GM21360 (cell line): ENCODE data around the gene PTGFRN.

Experiments
- ATAC-seq: cut with Tn5 transposase; IDR thresholded peaks from one replicate; pipeline ENCODE4 v1.9.1; 2021; ENCODE audit warnings: mild to moderate bottlenecking, moderate library complexity; ENCODE audit not compliant: unreplicated experiment

PTGFRN gene

DNA sequence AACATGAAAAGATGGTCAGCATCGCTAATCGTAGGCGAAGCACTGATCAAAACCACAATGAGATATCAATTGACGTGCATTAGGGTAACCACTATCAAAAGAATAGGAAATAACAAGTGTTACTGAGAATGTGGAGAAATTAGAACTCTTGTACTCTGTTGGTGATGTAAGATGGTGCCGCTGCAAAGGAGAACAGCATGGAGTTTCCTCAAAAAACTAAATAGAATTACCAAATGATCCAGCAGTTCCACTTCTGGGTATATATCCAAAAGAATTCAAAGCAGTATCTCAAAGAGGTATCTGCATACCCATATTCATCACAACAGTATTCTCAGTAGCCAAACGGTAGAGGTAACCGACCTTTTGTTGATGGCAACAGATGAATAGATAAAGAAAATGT is 83.6 kb downstream of the PTGFRN start:
- no peak for ATAC-seq

GRCh38 chr1:116994411-116994810 is 84.7 kb downstream of the PTGFRN start:
- ATAC-seq: no peak

DNA sequence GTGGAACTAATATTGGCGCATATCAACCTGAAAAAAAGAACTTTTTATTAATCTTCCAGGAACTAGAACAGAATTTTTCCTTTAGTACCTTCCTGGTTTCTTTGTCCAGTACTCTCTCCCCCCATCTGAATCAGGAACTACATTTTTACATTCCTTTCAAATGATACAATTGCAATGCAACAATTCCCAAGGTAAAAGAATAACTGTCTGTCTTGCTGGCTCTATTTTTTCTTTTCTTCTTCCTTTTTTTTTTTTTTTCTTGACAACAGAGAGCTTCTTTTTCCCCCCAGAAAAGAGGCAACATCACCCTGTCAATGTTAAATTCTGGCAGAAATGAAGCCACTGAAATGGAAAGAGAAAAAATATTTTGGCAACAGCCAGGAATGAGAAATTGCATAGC is 87.3 kb downstream of the PTGFRN start:
- ATAC-seq: no peak

DNA sequence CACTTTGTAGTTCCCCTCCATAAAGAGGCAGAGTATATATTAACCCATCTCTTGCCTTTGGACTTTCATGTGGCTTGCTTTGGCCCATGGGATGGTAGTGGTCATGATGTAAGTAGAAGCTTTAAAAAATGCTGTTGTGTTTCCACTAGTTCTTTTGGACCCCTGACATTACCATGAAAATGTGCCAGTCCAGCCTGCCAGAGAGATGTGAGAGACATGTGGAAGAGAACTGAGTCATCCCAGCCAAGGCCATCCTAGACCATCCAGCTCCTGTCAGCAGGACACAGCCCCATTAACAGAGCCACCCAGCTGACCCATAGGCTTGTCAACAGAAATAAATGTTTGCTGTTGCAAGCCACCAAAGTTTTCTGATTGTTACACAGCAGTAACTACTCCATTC is 87.9 kb downstream of the PTGFRN start:
- no peak for ATAC-seq

- no peak for ATAC-seq
Measured at GRCh38 chr1:116999596-116999995, 89.9 kb downstream of the PTGFRN start.

DNA sequence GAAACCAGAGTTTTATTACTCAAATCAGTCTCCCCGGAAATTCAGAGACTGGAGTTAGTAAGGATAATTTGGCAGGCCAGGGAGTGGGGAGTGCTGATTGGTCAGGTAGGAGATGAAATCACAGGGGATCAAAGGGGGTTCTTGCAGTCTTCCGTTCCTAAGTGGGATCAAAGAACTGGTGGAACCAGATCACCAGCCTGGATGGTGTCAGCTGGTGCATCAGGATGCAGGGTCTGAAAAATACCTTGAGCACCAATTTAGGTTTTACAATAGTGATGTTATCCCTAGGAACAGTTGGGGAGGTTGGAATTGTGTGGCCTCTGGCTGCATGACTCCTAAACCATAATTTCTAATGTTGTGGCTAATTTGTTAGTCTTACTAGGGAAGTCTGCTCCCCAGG is 90.4 kb downstream of the PTGFRN start:
- ATAC-seq: no peak

DNA sequence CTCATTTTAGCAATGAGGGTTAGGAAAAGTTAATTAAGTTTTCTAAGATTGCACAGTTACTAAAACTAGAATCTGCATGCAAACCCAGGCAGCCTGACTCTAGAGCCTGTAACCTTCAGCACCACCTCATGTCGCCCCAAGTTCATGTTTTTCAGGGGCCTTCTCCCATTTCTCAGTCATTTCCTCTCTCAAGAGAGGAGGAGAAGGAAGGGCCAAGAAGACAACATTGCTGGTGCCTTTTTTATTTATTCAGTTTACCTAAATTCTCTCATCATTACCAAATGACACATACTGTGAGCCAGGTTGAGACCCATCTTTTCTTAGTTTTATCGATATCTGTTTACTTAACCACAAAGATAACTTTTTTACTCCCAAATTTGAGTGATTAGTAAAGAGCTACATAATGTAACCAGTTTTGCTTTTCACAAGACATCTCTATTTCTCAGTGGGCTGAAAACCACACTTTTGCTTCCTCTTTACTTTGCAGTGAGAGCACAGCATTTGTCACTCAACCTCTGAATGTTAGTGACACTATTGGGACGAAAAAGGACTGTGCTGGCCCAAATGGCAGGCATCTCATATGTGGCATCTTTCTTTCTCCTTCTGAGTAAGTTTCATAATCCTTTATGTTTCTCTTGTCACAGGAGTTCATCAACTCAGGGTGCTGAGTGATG is 91.7 kb downstream of the PTGFRN start, which contains the start of gene CD101:
Gene CD101, plus strand, starts transcription at position 507 of the 674 bp plus-strand sequence. Its CDS starts 58 bp downstream, at position 565.
- peak; percentile 85 for ATAC-seq

DNA sequence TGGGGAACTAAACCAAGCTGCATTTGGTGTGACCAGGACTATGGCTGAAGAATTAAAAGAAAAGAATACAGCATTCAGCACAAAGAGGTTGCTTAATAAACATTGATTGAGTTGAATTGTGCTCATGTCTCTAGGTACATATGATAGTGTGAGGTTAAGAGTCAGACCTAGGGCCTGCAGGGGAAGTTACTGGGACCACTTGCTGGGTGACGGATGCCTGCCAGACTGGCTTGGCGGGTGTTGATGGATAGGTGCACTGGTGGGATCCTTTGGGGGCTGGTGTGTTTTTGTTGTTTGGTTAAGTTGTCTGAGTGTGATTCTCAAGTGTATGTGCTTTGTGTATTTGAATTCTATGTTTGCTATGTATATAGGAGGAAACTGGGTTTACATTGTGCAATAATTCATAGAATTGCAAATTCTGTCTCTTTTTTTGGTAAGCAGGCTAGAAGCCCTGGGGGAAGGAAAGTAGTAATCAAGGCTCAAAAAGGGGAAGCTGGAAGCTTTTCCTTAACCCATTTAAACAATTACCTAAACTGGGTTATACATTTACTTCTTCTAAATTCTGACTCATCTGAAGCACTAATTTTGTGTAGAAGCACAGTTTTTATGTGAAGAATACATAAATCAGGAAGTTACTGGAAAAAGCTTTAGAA is 93.6 kb downstream of the PTGFRN start:
- ATAC-seq: no peak

- no peak for ATAC-seq
Measured at GRCh38 chr1:117007719-117008013, 98.0 kb downstream of the PTGFRN start.

DNA sequence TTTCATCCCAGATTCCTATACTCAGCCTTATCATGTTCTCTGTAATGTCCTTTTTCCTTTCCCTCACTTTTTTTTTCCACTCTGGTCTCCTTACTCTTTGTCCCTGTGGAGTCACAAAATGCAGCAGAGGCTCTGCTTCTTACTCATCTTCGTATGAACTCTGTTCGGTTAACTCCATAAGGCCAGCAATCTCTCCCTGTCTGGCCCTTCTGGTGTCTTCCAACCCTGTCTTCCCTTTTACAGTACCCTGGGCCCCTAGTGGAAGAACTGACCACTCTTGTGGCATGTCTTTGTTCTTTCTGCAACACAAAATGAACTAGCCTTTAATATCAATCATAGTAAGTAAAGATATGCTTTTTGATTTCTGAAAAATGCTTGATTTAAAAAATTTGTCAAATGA is 98.9 kb downstream of the PTGFRN start:
- ATAC-seq: no peak

DNA sequence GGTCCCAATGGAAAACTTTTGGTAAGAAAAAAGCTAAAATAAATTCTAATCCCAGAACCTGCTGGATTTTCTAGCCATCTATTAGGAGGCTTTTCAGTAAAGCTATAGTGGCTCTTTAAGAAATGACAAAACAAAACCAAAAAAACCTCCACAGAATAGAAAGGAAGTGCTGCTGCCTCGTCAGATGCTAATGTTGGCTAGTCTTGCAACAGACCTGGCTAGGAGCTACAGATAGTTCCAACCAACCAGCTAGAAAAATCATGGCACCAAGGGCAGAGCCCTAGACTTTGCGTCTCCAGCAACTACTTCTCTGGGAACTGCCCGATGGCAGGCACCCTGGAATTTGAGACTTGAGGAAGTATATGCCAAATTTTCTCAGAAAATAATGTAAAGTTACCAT is 99.4 kb downstream of the PTGFRN start:
- ATAC-seq: no peak

GRCh38 chr1:117010310-117010969 is 100.7 kb downstream of the PTGFRN start:
- no peak for ATAC-seq

GRCh38 chr1:117011334-117011733 is 101.6 kb downstream of the PTGFRN start:
- ATAC-seq: no peak

DNA sequence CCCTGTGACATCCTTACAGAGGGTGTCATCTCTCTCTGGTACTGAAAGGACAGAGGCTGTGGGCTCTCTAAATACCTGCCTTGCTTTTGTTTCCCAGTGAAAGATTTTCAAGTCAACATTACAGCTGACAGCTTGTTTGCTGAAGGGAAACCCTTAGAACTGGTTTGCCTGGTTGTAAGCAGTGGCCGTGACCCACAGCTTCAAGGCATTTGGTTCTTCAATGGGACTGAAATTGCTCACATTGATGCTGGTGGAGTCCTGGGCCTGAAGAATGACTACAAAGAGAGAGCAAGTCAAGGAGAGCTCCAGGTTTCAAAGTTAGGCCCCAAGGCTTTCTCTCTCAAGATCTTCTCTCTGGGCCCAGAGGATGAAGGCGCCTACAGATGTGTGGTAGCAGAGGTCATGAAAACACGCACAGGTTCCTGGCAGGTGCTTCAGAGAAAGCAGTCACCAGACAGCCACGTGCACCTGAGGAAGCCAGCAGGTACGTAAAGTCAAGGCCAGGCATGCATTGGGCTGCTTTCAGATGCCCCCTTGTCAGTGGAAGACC is 103.7 kb downstream of the PTGFRN start:
- ATAC-seq: no peak

DNA sequence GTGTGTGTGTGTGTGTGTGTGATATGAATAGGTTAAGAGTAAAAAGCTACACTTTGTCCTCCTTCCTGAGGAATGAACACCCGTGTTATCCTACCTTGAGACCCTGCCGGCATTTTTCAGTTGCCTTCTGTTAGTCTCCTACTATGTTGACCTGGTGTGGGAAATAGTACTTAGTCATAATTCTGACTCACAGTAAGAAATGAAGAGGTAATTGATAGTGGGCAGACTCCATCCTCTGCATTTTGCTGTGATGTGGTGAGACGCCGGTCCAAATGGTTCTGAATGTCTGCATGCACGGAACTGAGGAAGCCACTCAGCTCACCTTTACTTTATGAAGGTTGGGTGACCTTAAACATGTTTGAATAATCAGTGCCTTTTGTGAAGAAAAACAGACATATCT is 104.5 kb downstream of the PTGFRN start:
- ATAC-seq: no peak

DNA sequence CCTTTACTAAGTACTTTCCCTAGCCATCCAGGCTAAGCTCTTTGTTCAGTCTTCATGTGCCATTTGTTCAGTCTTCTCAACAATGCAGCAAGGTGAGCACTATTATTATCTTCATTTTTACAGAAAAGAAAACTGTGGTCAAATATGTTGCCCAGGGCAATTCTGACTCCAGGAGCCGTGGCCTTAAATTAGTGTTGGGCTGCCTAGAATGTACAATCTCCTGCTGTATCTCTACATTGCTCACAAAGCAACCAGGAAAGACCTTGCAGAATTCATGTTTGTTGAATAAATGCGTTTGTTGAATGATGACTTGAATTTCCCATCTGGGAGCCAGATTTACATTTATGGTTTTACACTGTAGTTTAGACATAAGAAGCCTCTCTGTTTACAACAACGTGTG is 106.0 kb downstream of the PTGFRN start:
- ATAC-seq: no peak

- ATAC-seq: no peak
Measured at GRCh38 chr1:117017062-117017461, 107.3 kb downstream of the PTGFRN start.

GRCh38 chr1:117017648-117018047 is 107.9 kb downstream of the PTGFRN start:
- peak; percentile 51 for ATAC-seq

DNA sequence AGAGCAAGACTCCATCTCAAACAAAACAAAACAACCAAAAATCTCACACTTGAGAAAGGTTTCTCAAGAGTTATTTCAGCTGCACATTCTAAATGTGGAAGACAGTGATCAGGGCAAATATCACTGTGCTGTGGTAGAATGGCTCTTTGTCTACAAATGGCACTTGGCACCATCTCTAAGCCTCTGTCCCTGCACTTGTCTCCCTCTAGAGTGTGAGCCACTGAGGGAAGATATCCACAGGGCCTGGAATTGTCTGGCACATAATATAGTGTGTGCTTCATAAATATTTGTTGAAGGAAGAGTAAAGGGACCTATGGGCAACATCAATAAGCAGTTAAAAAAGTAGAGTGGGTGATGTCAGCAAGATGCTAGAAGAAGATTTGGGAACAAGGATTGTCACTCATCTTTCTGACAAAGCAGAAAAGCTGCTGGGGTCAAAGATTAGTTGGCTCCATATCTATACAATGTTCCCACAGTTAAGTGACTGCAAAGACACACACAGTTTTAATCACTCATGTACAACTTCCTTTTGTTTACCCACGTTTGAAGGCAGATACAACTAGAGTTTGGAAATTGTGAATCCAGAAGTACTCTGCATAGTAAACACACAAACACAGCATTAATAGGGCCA is 110.9 kb downstream of the PTGFRN start:
- ATAC-seq: no peak

DNA sequence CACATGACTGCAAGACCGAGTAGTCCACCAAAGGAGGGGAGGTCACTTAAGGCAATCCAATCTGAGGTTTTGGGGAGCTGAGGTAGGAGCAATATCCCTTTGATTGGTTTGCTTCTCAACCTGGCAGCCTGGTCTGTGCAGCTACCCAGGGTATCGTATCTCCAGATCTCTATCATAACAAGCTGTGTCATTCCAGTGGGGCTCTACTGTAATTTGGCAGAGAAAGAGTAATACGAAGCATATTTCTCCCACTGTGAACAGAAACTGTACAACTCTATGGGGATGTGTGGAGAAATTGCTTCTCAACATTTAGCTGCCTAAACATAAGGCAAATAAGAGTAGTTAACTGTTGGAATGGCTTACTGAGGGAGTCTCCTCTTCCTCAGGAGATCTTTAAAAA is 112.4 kb downstream of the PTGFRN start:
- no peak for ATAC-seq

GRCh38 chr1:117025568-117025967 is 115.9 kb downstream of the PTGFRN start:
- ATAC-seq: no peak

DNA sequence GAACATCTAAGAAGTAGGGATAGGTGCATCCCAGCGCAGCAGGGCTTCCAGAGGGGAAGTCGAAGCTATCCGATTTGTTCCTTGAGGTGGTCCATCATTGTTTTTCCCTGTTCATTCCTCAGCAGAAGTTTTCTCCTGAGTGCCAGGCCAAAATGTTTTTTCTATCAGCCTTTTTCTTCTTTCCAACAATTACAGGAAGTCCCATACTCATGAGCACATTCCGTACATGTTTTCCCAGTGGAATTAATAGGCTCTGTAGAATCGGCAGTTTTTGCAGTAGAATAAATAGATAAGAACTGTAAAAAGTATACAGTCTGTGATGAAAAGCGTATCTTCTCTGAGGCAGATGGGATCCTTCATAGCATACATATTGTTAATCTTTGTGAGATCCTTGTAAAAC is 116.6 kb downstream of the PTGFRN start:
- ATAC-seq: no peak
